T-helper 9 cell (primary cell): ENCODE results near the gene NAA50.

Experiments
- DNase-seq: peaks from one replicate; pipeline ENCODE4 v3.0.0-alpha.2; 2020
- total RNA-seq, 2 donors: gene quantifications; one replicate each; lab custom pipeline; 2026; lab: John Stamatoyannopoulos, UW

NAA50 gene
- 88.6 to 177 reads per million in 2 donors for total RNA-seq

DNA sequence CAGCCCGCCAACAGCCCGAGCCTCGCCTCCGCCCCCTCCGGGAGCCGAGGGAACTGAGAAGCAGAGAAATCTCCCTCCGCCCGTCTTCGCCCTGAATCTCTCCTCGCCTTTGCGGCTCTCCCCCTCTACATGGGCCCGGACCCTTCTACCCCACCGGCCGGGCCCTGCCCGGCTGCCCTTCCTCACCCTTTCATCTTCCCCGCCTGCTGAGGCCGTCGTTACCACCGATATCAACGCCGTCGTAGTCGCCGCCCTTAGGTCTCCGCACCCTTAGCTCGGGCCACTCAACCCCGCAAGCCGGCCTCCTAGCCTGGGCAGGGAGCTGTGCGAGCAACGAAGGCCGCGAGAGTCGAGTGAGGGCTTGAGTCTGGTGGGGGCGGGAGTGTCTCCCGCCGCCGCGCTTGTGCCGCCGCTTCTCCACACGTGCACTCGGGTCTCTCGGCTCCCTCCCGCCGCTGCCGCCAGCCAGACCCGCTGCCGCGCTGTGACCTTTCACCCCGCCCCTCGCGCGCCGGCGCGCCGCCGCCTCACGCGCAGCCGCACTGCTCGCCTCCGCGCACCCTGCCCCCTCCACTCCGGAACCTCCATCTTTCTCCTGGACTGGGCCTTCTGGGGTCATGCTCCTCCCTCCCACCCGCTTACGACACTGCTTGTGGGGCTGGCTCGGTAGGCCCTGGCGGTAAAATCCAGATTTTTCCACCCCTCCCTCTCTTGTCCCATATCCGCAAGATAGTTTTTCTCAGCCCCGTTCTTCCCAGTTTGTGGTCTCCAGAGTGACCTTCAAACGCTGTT lies at the start of gene NAA50:
Gene NAA50 (minus strand): TSS at position 494 of the 792 bp plus-strand sequence. CDS start 300 bp downstream, at position 194.
- peak; percentile 90 for DNase-seq

- DNase-seq = no peak
Measured at GRCh38 chr3:113795693-113796092, 49.6 kb upstream of the NAA50 start.

GRCh38 chr3:113794526-113794925 lies 48.5 kb upstream of the NAA50 start:
- no peak for DNase-seq

DNA sequence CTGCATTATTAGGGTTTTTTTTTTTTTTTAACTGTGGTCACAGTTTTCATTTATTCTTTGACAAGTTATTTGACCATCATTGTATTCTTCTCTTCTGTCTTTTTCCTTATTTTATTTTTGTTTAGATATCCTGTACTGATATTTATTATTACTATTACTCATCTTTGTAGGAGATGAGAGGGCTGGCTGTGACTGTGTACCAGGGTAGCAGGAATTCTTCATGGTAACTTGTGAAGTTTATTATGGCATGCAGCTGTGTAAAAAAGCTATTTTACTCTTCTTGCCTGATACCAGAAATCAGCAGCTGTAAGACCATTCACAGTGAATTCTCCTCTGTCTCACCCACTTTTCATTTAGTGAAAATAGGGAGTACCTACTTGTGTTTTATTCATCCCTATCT lies 45.3 kb upstream of the NAA50 start:
- no peak for DNase-seq

GRCh38 chr3:113783980-113784379 lies 37.9 kb upstream of the NAA50 start:
- no peak for DNase-seq

DNA sequence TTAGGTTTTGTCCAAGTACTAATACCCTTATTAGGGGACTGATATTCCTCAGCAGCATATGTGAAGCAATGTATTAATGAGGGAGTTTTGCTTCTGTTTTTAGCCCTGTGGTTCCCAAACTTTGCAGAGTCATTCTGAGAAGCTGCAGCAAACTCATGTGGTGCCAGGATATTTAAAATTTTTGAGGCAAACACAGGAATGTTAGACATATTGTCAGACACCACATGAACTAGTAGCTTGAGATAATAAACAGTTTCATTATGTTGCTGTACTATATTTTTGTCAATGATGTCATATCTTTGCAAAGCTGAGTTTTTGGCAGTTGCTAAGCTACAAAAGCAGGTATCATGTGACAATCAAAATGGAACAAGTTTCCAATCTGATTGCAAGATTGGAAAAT lies 37.4 kb upstream of the NAA50 start:
- no peak for DNase-seq

DNA sequence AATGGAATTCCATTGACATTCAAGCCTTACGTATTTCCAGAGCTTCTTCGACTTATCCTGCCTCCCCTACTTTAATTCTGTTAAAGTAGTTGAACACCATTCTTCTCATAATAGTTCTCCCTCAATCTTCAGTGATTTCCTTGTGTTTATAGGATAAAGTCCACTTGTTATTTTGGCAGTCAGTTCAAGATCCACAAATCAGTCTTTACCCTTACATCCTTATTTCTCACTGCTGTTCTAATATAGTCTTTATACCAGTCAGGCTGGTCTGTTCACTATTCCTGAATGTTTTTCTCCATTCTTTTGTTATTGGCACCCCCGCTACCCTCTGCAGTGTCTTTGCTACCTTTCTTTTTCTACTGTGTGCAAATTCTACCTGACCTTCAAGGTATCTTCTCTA lies 30.5 kb upstream of the NAA50 start:
- no peak for DNase-seq

GRCh38 chr3:113775516-113775915 lies 29.5 kb upstream of the NAA50 start:
- DNase-seq = no peak

DNA sequence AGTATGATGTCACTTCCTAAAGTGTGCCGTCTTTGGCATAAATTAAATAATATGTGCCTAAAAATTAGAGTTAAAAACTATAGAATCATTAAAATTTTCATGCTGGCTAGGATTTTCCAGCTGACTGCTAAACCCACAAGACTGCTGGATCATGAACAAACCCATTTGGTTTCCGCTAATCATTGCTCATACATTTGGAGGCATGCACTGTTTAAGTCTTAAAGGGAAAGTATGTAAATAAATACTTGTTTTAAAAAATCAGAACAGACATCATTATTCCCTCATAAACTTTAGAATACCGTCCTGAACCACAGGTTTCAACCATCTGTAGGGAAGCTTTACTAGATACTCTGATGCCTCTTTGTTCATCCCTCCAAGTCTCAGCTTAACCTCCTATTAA lies 27.3 kb upstream of the NAA50 start:
- DNase-seq = no peak

DNA sequence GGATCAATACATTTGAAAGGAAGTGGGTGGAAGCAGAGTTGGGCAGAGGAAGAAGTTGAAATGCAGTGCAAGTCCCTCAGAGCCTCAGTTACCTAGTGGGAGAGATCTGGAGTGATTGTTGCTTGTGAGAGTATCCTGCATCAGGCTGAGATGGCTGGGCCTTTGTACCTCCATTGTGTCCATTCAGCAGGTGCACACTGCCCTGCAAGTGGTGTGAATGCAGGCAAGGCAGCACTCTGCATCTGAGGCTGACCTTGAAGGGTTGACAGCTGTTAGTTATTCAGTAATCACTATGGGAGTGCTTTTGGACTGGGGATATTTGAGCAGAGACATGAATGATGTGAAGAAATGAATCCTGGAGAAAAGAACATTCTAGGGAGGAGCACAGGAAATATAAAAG lies 25.9 kb upstream of the NAA50 start:
- no peak for DNase-seq

GRCh38 chr3:113769551-113769950 lies 23.5 kb upstream of the NAA50 start:
- no peak for DNase-seq

DNA sequence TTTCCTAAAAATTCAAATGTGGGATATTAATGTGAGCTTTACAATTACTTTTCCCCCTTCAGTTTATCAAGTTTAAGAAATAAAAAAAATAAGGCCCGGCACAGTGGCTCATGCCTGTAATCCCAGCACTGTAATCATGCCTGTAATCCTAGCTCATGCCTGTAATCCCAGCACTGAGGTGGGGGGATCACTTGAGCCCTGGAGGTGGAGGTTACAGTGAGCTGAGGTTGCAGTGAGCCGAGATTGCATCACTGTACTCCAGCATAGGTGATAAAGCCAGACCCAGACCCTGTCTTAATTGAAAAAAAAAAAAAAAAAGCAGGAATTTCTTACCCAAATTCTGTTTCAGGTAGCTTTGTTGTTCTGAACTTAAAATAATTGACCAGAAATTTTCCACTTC lies 18.6 kb upstream of the NAA50 start:
- no peak for DNase-seq

- no peak for DNase-seq
Measured at GRCh38 chr3:113758389-113759024, 12.5 kb upstream of the NAA50 start.

GRCh38 chr3:113754494-113755159 lies 8.6 kb upstream of the NAA50 start:
- no peak for DNase-seq

- DNase-seq = no peak
Measured at GRCh38 chr3:113753376-113753985, 7.4 kb upstream of the NAA50 start.

DNA sequence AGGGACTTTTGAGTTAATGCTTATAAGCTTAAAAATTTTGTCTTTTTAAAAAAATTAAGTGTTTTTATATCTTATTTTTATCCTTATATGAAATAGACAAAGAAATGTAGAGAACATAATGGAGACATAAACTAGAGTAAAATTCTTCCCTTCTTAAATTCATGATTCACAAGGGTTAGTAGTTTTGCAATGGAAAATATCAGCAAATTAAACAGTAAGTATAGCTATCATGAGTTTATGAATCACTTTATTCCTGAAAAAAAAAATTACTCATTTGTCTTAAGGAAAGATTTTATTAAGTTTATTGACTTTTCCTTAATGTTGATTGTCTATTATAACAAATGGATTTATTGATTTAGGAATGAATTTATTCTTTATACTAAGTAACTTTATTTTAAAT lies 5.1 kb upstream of the NAA50 start:
- no peak for DNase-seq

- DNase-seq = peak; percentile 5
Measured at GRCh38 chr3:113747283-113748046, 1.4 kb upstream of the NAA50 start.

DNA sequence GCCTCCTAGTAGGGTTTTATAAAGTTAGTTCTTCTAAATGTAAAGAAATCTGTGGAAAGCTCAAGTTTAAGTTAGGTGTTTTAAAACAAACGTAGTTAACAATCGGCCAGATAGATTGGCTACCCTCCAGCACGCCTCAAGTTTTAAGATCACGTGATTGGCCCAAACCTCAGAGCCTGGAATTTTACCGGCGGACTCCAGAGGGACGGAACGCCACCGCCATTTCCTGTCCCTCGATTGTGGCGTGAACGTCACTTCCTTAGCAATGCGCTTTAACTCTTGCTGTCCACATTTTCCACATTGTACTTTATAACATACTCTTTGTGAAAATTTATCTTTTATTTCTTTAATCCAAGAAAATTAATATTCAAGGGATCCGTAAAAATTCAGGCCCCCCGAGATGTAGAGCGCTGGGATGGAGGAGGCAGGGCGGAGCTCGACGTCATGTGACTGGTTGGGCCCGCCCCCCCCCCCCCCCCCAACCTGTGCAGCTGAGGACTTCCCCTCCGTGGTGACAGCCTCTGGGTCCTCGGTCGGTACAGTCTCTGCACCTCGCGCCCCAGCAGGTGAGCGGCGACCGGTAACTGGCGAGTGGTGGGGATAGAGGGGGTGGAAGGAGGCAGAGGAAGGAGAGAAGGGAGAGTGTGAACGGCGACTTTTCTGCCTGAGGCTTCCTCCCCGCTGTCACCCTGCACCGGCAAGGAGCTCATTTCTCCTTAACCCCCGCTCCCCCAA lies 666 bp upstream of the NAA50 start, which contains the start of gene ATP6V1A:
Gene ATP6V1A (plus strand): TSS at position 488 of the 735 bp plus-strand sequence. CDS start 31,719 bp downstream, outside the sequence.
- peak; percentile 70 for DNase-seq

- peak; percentile 60 for DNase-seq
Measured at GRCh38 chr3:113744941-113745755, 901 bp downstream of the NAA50 start.

DNA sequence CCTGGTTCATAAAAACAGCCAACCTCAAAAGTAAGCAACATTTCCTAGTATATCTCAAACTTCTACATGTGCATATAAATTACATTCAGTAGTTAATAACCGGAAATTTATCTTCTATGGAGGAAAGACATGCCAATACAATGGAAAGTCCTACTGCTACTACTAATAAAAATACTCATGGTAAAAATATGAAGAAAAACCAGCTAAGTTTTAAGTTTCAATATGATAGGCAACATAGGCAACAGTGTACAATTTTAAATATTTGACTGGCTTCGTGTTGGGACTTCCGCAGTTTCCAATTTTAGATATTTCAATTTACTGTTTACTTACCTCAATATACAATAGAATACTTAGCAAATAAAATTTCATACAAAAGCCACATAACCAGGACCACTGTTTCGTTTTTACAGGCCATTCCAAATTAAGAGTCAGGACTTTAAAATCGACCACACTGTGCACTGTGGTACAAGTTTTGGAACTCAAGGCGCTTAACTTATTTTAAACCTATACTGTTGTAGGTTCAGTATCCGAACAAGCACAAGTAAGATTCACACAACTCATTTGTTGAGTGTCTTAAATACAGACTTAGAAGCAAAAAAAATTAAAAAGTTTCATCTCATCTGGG lies 2.9 kb downstream of the NAA50 start:
- no peak for DNase-seq
